Measurements from ENCODE around the gene BCAP31.
A peak's percentile ranks its signal among the peaks of the same experiment; 100 is the strongest.
"Not testable (repeated sequence)": the region's sequence is repeated elsewhere in the genome, so short reads cannot be mapped to it uniquely, and the experiment has no call there.

The BCAP31 gene

DNA sequence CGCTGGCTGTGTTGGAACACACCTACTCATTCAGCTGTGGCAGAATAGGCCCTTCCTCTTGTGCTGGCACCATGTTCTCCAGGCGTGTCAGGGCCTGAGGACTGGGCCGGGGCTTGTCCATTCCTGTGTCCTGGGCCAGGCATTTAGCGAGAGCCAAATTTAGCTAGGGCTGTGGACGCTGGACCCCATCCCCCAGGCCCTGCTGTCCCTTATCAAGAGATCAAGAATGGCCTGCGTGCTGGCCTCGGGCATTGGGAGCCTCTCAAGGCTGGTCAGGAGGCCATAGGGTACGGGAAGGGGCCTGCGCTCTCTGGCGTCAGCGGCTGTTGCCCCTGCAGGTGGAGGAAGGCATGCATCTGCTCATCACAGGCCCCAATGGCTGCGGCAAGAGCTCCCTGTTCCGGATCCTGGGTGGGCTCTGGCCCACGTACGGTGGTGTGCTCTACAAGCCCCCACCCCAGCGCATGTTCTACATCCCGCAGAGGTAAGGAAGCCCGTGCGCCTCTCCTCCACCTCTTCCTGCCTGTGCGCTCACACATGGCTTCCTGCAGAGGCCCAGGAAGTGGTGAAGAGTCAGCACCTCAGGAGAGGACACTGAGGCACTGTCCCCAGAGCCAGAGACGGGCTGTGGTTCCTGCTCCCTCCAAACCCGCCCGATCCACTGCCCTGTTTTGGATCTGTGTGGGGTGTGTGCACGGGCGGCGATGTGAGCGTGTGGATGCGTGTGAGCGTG is 15.7 kb upstream of the BCAP31 start:
- in situ Hi-C loops (cut with HindIII; ENCODE audit: low pct_ligation_motif_present, low pct_unique_long_range_greater_than_20kb, low sequenced_read_pairs), result no loop called here
- no peak for DNase-seq

DNA sequence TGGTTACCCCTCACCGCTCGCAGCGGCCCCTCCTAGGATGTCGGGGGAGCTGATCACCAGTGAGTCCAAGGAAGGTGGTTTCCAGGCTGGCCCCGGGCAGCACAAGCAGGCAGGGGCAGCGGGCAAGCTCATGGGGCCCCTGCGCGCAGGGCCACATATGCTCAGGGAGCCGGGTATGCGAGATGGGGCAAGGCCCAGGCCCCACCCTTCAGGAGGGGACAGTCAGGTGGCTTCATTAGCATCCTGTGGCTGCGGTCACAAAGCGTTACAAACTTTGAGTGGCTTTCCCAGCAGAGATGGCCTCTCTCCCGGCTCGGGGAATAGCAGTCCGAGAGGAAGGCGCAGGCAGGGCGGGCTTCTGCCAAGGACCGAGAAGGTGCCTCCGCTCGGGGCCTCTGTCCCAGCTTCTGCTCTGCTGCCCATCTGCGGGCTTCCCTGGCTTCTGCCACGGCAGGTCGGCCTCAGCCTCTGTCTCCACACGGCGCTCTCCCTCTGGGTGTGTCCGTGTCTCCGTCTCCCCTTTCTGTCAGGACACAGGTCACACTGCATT is 13.9 kb upstream of the BCAP31 start:
- in situ Hi-C loops (cut with HindIII; ENCODE audit: low pct_ligation_motif_present, low pct_unique_long_range_greater_than_20kb, low sequenced_read_pairs), result no loop called here
- no peak for DNase-seq

DNA sequence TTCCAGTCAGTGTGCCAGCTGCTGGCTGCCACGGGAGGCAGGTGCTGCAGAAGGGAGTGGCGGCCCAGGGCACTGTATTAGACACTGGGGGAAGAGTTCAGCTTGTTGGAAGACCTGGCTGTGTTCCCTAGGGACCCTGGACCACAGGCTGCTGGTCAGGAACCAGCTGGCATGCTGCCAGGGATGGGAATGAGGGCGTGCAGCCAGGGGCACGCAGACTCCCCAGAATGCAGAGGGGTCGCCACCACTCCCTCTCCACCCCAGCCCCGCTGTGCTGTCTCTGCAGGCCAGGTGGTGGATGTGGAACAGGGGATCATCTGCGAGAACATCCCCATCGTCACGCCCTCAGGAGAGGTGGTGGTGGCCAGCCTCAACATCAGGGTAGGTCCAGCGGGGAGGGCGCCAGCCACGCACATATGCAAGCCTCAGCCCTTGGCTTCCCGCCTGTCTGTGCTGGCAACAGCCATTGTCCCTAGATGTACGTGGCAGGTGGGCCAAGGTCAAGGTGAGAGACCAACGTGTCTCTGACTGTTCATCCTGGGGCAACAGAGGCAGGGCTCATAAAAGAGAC is 12.8 kb upstream of the BCAP31 start:
- no peak for DNase-seq
- in situ Hi-C loops (cut with HindIII; ENCODE audit: low pct_ligation_motif_present, low pct_unique_long_range_greater_than_20kb, low sequenced_read_pairs), result no loop called here

DNA sequence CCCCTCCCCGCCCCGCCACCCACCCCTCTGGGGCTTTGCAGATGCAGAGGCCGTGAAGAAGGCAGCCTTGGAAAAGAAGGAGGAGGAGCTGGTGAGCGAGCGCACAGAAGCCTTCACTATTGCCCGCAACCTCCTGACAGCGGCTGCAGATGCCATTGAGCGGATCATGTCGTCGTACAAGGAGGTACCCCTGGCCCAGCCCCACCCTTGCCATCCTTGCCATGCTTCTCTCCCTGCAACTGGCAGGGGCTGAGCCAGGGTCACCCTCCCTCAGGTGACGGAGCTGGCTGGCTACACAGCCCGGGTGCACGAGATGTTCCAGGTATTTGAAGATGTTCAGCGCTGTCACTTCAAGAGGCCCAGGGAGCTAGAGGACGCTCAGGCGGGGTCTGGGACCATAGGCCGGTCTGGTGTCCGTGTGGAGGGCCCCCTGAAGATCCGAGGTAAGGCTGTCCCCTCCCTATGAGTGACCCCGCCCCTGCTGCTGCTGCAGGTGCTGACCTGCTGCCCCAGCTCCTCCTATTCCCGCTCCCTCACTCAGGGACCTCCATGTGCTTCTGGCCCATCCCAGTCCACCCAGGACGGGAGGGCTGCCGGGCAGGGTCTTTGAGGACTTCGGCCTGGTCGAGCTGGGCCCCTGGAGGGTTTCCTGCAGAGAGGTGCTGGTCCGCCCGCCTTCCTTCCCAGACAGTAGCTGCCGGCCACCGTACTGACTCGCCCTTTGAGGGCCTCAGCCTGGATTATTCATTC is 12.1 kb upstream of the BCAP31 start:
- in situ Hi-C loops (cut with HindIII; ENCODE audit: low pct_ligation_motif_present, low pct_unique_long_range_greater_than_20kb, low sequenced_read_pairs), result no loop called here
- no peak for DNase-seq

DNA sequence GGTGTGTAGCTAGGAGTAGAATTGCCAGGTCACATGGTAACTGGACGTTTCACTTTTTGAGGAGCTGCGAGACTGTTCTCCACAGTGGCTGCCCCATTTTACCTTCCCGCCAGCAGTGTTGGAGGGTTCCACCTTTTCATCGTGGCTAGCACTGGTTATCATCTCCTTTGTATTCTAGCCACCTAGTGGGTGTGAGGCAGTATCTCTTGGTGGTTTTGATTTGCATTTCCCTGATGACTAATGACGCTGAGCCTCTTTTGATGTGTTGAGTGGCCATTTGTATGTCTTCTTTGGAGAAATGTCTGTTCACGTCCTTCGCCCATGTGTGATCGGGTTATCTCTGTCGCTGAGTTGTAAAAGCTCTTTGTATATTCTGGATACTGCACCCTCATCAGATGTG is 11.1 kb upstream of the BCAP31 start:
- in situ Hi-C loops (cut with HindIII; ENCODE audit: low pct_ligation_motif_present, low pct_unique_long_range_greater_than_20kb, low sequenced_read_pairs), result no loop called here
- no peak for DNase-seq

DNA sequence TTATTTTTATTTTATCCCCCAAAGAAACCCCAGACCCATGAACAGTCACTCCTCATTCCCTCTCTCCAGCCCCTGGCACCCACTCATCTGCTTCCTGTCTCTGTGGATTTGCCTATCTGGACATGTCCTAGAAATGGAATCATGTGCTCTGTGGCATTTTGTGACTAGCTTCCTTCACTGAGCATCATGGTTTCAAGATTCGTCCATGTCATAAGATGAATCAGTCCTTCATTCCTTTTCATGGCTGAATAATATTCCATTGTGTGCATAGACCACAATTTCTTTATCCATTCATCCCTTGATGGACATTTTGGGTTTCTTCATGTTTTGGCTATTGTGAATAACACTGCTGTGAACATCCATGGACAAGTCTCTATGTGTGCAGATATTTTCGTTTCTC is 10.7 kb upstream of the BCAP31 start:
- no peak for DNase-seq
- in situ Hi-C loops (cut with HindIII; ENCODE audit: low pct_ligation_motif_present, low pct_unique_long_range_greater_than_20kb, low sequenced_read_pairs), result no loop called here

DNA sequence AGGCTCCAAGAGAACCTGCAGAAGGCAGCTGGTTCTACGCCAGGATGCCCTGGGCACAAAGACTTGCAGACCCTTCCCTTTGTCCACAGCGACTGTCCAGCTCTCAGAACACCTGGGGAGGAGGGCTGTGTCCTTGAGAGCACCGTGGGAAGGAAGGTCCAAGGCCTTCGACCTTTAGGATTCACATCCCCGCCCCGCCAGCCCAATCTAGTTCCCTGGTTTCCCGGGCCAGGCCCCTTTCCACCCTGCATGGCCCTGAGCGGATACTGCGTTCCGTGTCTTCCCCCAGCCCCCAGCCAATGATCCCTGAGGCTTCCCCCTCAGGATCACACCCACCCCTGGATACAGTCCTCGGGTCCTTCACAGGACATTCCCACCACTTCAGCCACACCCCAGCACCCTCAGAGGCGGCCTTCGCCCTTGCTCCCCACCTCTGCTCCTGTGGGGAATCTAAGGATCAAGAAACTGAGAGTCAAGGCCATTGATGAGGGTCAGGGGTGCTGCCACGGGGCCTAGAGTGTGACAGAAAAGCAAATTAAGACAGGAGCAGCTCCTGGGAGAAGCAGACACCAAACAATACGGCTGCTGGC is 9.6 kb upstream of the BCAP31 start:
- in situ Hi-C loops (cut with HindIII; ENCODE audit: low pct_ligation_motif_present, low pct_unique_long_range_greater_than_20kb, low sequenced_read_pairs), result no loop called here
- no peak for DNase-seq

DNA sequence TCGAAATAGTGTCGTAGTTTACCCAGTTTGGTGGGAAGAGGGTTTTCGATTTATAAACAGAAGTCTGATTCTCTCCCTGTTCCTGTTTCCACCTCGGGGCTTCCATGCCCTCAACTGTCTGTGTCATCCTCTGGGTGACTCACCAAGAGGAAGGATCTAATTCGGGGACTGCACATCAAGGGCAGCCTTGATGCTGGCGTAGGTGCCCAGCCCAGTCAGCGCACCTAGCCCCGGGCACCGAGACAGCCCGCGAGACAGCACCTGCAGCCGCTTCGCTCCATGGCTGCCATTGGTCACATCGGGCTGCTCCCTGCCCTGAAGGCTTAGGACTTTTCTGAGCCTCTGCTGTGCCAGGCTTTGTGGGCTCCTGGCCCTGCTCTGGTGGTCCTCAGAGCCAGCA is 8.2 kb upstream of the BCAP31 start:
- in situ Hi-C loops (cut with HindIII; ENCODE audit: low pct_ligation_motif_present, low pct_unique_long_range_greater_than_20kb, low sequenced_read_pairs), result no loop called here
- DNase-seq, result no peak

DNA sequence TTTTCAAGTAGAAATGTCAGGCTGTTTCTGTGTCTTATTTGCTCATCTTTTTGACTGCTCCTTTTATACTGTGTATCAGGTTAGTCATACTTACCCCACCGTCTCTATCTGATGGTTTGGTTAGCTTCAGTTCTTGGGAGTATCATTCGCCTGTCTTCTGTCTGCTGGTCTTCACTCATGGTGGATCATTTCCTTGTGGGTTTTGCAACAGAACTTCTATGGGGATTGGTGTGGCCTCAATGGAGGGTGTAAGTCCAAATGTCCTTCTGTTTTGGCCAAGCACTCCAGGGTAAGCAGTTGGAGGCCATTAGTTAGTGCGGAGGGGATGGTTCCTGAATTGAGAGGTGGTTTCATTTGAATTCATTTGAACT is 7.6 kb upstream of the BCAP31 start:
- in situ Hi-C loops (cut with HindIII; ENCODE audit: low pct_ligation_motif_present, low pct_unique_long_range_greater_than_20kb, low sequenced_read_pairs), result no loop called here
- no peak for DNase-seq

DNA sequence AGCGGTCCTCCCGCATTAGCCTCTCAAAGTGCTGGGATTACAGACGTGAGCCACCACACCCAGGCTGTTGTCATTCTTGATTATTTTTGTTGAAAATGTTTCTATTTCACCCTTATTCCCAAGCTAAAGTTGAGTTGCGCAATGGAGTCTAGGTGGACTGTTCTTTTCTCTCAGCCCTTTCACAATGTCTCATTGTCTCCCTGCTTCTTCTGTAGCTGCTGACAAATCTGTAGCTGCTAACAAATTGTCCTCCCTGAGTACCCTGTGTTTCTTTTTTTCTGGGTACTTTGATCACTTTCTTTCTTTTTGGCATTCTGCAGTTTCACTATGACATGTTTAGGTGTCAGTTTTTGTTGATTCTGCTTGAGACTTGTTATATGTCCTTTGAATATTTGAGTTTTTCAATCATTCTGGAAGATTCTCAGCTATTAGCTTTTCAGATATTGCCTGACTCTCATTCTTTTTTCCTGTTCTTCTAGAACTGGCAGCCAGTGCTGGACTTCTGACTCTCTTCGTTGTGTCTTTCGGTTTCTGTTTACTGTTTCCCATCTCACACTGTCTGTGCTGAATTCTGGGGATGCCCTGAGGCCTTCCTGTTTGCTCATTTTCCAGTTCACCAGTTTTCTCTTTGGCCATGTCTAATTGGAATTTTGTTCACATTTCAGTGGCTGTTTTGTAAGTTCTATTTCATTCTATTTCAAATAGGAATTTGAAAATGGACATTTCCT is 7.1 kb upstream of the BCAP31 start:
- no peak for DNase-seq
- in situ Hi-C loops (cut with HindIII; ENCODE audit: low pct_ligation_motif_present, low pct_unique_long_range_greater_than_20kb, low sequenced_read_pairs), result no loop called here

DNA sequence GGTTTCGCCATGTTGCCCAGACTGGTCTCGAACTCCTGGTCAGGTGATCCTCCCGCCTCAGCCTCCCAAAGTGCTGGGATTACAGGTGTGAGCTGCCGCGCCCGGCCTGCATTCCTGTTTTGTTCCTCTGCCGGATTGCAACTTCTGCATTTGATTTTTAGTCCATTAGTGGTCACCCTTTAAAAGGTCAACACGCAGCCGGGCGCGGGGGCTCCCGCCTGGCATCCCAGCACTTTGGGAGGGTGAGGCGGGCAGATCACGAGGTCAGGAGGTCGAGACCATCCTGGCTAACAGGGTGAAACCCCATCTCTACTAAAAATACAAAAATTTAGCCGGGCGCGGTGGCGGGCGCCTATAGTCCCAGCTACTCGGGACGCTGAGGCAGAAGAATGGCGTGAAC is 5.9 kb upstream of the BCAP31 start:
- DNase-seq; in situ Hi-C loops (cut with HindIII; ENCODE audit: low pct_ligation_motif_present, low pct_unique_long_range_greater_than_20kb, low sequenced_read_pairs): not testable (repeated sequence)

DNA sequence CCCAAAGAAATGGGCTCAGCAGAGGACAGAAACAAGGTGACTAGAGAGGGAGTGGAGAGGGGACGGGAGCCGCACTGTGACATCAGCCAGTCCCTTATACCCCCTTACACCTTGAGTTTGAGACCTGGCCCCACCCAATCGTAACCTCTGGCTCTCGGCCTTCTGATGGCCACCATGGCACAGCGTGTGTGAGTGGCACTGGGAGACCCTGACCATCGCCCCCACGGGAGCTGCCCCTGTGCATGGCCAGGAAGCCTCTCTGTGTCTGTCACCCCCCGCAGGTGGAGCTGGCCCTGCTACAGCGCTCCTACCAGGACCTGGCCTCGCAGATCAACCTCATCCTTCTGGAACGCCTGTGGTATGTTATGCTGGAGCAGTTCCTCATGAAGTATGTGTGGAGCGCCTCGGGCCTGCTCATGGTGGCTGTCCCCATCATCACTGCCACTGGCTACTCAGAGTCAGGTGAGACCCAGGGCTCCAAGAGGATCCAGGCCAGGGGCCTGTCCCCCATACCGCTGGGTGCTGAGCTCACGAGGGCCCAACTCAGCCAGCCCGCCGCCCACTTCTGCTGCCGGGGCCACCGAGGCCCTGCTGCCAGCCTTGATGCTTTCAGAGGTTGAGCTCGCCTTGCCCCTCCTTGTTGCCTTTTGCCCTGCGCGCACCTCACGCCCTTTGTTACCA is 4.9 kb upstream of the BCAP31 start:
- DNase-seq, result no peak

DNA sequence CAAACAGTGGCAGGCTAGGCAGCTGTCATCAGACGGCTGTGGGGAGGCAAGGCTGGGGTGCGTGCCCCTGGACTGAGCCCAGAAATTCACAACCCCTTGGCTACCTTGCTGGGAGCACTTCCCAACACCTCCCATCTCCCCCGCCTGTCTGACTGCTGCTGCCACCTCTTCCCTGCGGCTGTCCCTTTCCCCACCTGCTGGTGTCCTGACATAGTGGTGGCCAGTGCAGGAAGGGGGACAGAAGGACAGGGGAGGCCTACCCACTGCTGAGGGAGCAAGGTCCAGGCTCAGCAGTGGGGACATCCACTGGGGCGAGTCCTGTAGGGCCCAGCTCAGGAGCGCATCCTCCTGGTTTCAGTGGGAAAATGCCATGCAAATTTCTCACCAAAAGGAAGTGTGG is 3.9 kb upstream of the BCAP31 start:
- no peak for DNase-seq
- in situ Hi-C loops (cut with HindIII; ENCODE audit: low pct_ligation_motif_present, low pct_unique_long_range_greater_than_20kb, low sequenced_read_pairs), result no loop called here

More for the DNA sequence above, 4.9 kb upstream of the BCAP31 start:
- in situ Hi-C loops (cut with HindIII; ENCODE audit: low pct_ligation_motif_present, low pct_unique_long_range_greater_than_20kb, low sequenced_read_pairs), result no loop called here

DNA sequence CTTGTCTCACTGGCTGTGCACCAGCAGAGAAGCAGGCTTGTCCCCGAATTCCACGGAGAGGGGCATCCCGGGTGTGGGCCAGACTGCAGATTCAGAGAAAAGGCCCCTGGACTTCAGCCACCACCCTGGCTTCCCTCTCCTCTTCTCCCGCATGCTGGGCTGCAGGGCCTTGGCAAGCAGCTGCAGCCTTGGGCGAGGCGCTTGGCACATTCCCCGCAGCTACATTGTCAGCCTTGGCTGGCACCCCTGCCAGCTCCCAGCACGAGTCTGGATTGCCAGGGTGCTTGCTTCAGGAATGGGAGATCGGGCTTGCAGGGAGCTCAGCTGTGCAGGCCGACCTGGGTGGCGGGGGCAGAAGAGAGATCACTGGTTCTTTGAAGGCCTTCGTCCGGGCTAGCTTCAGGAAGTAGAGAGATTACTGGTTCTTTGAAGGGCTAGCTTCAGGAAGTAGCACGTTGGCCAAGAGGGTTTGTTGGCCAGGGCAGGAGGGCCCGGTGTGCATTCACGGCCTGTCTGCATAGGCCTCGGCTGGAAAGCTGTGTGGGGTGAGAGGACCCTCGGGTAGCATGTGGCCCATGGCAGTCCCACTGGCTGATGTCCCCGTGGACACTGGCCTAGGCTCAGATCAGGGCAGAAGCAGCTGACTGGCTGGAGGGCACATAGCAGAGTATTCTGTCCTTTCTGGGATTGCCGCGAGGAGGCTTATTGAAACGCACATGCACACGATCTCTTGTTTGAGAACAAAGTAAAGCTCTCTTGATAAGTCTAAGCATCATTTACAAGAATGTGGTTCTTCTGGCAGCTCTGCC is 3.1 kb upstream of the BCAP31 start:
- in situ Hi-C loops (cut with HindIII; ENCODE audit: low pct_ligation_motif_present, low pct_unique_long_range_greater_than_20kb, low sequenced_read_pairs), result no loop called here
- DNase-seq, result no peak

DNA sequence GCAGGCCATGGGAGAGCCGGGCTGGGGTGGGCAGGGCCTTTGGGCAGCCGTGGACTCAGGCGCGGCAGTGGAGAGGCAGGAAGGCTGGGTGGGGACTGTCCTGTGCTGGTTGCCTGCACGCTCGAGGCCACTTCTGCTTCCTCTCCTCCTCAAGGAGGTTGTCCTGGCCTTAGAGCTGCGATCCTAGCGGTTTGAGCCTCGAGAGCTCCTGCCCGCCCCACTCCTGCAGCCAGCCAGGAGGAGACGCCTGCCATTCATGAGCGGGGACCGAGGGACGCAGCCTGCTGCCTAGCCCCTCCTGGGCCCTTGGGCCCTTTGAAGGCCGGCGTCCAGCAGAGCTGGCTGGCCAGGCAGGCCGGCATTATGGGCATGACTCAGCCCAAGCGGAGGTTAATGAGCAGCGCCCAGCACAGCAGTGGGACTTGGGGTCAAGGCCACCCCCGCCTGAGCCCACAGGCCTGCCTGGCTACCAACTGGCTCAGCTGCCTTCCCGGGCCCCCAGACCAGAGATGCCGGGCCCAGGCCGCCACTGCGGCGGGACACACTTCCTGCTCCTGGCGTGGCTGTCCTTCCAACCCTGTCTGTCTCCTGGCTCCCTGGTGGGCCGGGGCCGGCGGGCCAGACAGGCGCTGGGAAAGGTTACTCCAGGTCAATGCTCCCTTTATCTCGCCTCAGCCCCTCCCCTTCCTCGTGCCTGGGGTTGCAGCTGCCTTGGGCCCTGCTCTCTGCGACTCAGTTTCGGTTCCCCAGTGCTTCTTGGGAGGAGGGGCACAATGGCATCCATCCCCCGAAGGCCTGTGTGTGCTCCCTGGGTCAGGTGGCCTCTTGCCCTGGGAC is 2.3 kb upstream of the BCAP31 start:
- DNase-seq, result peak; percentile 17
- in situ Hi-C loops (cut with HindIII; ENCODE audit: low pct_ligation_motif_present, low pct_unique_long_range_greater_than_20kb, low sequenced_read_pairs), result no loop called here

DNA sequence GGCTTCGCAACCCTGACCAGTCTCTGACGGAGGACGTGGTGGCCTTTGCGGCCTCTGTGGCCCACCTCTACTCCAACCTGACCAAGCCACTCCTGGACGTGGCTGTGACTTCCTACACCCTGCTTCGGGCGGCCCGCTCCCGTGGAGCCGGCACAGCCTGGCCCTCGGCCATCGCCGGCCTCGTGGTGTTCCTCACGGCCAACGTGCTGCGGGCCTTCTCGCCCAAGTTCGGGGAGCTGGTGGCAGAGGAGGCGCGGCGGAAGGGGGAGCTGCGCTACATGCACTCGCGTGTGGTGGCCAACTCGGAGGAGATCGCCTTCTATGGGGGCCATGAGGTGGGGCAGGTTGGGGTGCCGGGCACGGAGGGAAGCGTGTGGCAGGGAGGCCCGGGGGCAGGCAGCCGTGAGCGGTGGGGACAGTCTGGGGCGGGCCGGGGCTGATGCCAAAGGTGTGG is 1.7 kb upstream of the BCAP31 start:
- in situ Hi-C loops (cut with HindIII; ENCODE audit: low pct_ligation_motif_present, low pct_unique_long_range_greater_than_20kb, low sequenced_read_pairs), result no loop called here
- no peak for DNase-seq

All from ACHN (cell line).